ENCODE data around the gene GLRA3. TPM values are rescaled to one million over a fixed set of nuclear protein-coding genes. Genes with fewer than 3 reads are reported as not detected.

GLRA3 gene
- total and polyA plus RNA-seq, 8 donors: 0.03 to 0.11 (median 0.04) TPM; not detected in 3

GRCh38 chr4:174815282-174815681 lies 13.8 kb downstream of the GLRA3 start:
- Histone ChIP-seq H3K36me3 (no peaks in the 10 kb centered on the region), H3K4me3 (no peak overlapping the region), H3K9me3 (peaks cover 0 to 10% of the 10 kb centered on the region in 2 donors), H3K27me3 (no peaks in the 10 kb centered on the region), H3K27ac (no peak overlapping the region), H3K4me1 (no peaks in the 10 kb centered on the region)
- DNase-seq (no peak), ATAC-seq (no peak)
- no peak for TF ChIP-seq CTCF (IDR thresholded peaks at IDR 0.05)
- intact Hi-C loops (cut with DNase I): no loop called here

GRCh38 chr4:174813292-174813691 lies 15.8 kb downstream of the GLRA3 start:
- no peak overlapping the region for H3K27ac ChIP-seq
- no peak overlapping the region for H3K4me3 ChIP-seq
- intact Hi-C loops (cut with DNase I): no loop called here
- no peaks in the 10 kb centered on the region for H3K27me3 ChIP-seq
- H3K9me3 ChIP-seq: peaks cover 0 to 10% of the 10 kb centered on the region in 2 donors
- H3K36me3 ChIP-seq: no peaks in the 10 kb centered on the region
- no peaks in the 10 kb centered on the region for H3K4me1 ChIP-seq
- no peak for TF ChIP-seq CTCF (IDR thresholded peaks at IDR 0.05)
- no peak for ATAC-seq
- DNase-seq: no peak

GRCh38 chr4:174810834-174811233 lies 18.2 kb downstream of the GLRA3 start:
- H3K4me1 ChIP-seq: no peaks in the 10 kb centered on the region
- ATAC-seq (no peak), DNase-seq (no peak)
- peaks cover 0 to 10% of the 10 kb centered on the region in 2 donors for H3K9me3 ChIP-seq
- intact Hi-C loops (cut with DNase I): no loop called here
- no peaks in the 10 kb centered on the region for H3K27me3 ChIP-seq
- no peak overlapping the region for H3K4me3 ChIP-seq
- H3K36me3 ChIP-seq: no peaks in the 10 kb centered on the region
- no peak overlapping the region for H3K27ac ChIP-seq
- no peak for TF ChIP-seq CTCF (IDR thresholded peaks at IDR 0.05)

- no peak overlapping the region for H3K4me3 ChIP-seq
Observed at GRCh38 chr4:174808836-174809235, 20.2 kb downstream of the GLRA3 start.

GRCh38 chr4:174808119-174808518 lies 20.9 kb downstream of the GLRA3 start:
- no peak for TF ChIP-seq CTCF (IDR thresholded peaks at IDR 0.05)
- H3K27me3 ChIP-seq: no peaks in the 10 kb centered on the region
- no peaks in the 10 kb centered on the region for H3K36me3 ChIP-seq
- intact Hi-C loops (cut with DNase I): no loop called here
- no peaks in the 10 kb centered on the region for H3K9me3 ChIP-seq
- no peak overlapping the region for H3K4me3 ChIP-seq
- no peak overlapping the region for H3K27ac ChIP-seq
- ATAC-seq: no peak
- DNase-seq: no peak
- no peaks in the 10 kb centered on the region for H3K4me1 ChIP-seq

More at GRCh38 chr4:174808836-174809235, 20.2 kb downstream of the GLRA3 start:
- Histone ChIP-seq H3K36me3 (no peaks in the 10 kb centered on the region), H3K27me3 (no peaks in the 10 kb centered on the region), H3K4me1 (no peaks in the 10 kb centered on the region), H3K27ac (no peak overlapping the region), H3K9me3 (peaks cover 0 to under 1% of the 10 kb centered on the region in 2 donors)
- no peak for TF ChIP-seq CTCF (IDR thresholded peaks at IDR 0.05)
- no peak for ATAC-seq
- no peak for DNase-seq
- intact Hi-C loops (cut with DNase I): no loop called here
